ENCODE data around the gene VSTM2L.

DNA sequence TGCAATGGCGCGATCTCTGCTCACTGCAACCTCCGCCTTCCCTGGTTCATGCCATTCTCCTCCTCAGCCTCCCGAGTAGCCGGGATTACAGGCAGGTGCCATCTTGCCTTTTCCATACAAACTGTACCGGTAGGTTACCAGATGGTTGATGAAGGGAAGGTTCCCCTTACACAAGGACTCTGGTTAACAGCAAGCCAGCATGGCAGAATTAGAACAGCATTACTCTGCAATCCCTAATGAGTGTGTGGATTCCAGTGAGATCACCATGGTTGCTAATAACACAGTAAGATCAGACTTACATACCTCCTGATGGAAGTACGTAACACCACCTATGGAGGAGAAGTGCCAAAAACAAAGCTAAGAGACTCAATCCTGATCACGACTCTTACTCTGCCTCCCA lies 78.6 kb downstream of the VSTM2L start:
- no peak for TF ChIP-seq EP300 (IDR thresholded peaks at IDR 0.05)
- no peak for TF ChIP-seq POLR2A (IDR thresholded peaks at IDR 0.05)
- TF ChIP-seq, protein P1, sequence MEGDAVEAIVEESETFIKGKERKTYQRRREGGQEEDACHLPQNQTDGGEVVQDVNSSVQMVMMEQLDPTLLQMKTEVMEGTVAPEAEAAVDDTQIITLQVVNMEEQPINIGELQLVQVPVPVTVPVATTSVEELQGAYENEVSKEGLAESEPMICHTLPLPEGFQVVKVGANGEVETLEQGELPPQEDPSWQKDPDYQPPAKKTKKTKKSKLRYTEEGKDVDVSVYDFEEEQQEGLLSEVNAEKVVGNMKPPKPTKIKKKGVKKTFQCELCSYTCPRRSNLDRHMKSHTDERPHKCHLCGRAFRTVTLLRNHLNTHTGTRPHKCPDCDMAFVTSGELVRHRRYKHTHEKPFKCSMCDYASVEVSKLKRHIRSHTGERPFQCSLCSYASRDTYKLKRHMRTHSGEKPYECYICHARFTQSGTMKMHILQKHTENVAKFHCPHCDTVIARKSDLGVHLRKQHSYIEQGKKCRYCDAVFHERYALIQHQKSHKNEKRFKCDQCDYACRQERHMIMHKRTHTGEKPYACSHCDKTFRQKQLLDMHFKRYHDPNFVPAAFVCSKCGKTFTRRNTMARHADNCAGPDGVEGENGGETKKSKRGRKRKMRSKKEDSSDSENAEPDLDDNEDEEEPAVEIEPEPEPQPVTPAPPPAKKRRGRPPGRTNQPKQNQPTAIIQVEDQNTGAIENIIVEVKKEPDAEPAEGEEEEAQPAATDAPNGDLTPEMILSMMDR (IDR thresholded peaks at IDR 0.05) = no peak
- no peak for TF ChIP-seq POLR2AphosphoS5 (IDR thresholded peaks at IDR 0.05)

Measured in suprapubic skin (tissue), 4 donors.